MV-4-11 (cell line): ENCODE measurements around the gene FLT1.
A peak's percentile ranks its signal among the peaks of the same experiment; 100 is the strongest.

ENCODE experiments used
- DNase-seq: peaks from one replicate; lab custom pipeline; 2025; lab: John Stamatoyannopoulos, UW

FLT1 gene

GRCh38 chr13:28426381-28426780, 68.5 kb downstream of the FLT1 start:
- DNase-seq, result peak; percentile 75

- DNase-seq, result no peak
Measured at GRCh38 chr13:28425793-28426192, 69.1 kb downstream of the FLT1 start.

- no peak for DNase-seq
Measured at GRCh38 chr13:28424541-28424940, 70.4 kb downstream of the FLT1 start.

GRCh38 chr13:28423010-28423409, 71.9 kb downstream of the FLT1 start:
- peak; percentile 96 for DNase-seq

- DNase-seq, result peak; percentile 73
Measured at GRCh38 chr13:28421676-28422410, 73.1 kb downstream of the FLT1 start.

- DNase-seq, result no peak
Measured at GRCh38 chr13:28420704-28421103, 74.2 kb downstream of the FLT1 start.

- peak; percentile 59 for DNase-seq
Measured at GRCh38 chr13:28415994-28416421, 78.9 kb downstream of the FLT1 start.

- peak; percentile 48 for DNase-seq
Measured at GRCh38 chr13:28413999-28414398, 80.9 kb downstream of the FLT1 start.

GRCh38 chr13:28412981-28413380, 81.9 kb downstream of the FLT1 start:
- DNase-seq, result no peak

GRCh38 chr13:28411831-28412353, 83.0 kb downstream of the FLT1 start:
- peak; percentile 12 for DNase-seq

- no peak for DNase-seq
Measured at GRCh38 chr13:28410096-28410495, 84.8 kb downstream of the FLT1 start.

- no peak for DNase-seq
Measured at GRCh38 chr13:28409648-28410047, 85.3 kb downstream of the FLT1 start.

GRCh38 chr13:28408863-28409262, 86.1 kb downstream of the FLT1 start:
- DNase-seq, result no peak

- no peak for DNase-seq
Measured at GRCh38 chr13:28408235-28408848, 86.6 kb downstream of the FLT1 start.

- DNase-seq, result peak; percentile 56
Measured at GRCh38 chr13:28406733-28407266, 88.1 kb downstream of the FLT1 start.

GRCh38 chr13:28402057-28402381, 92.9 kb downstream of the FLT1 start:
- DNase-seq, result no peak

GRCh38 chr13:28401303-28402056, 93.4 kb downstream of the FLT1 start:
- DNase-seq, result peak; percentile 82

- no peak for DNase-seq
Measured at GRCh38 chr13:28396053-28396452, 98.9 kb downstream of the FLT1 start.

- peak; percentile 89 for DNase-seq
Measured at GRCh38 chr13:28394422-28394821, 100.5 kb downstream of the FLT1 start.

- no peak for DNase-seq
Measured at GRCh38 chr13:28392896-28393505, 101.9 kb downstream of the FLT1 start.

GRCh38 chr13:28392428-28392827, 102.5 kb downstream of the FLT1 start:
- no peak for DNase-seq
